Measurements from ENCODE around the gene CHADL.
"Not testable (repeated sequence)": the region's sequence is repeated elsewhere in the genome, so short reads cannot be mapped to it uniquely, and the experiment has no call there.

CHADL gene

GRCh38 chr22:41226723-41227655, 13.7 kb downstream of the CHADL start:
- DNase-seq = no peak

- no peak for DNase-seq
These were observed 17.2 kb downstream of the CHADL start for GRCh38 chr22:41223535-41223934.

GRCh38 chr22:41222846-41223507, 17.8 kb downstream of the CHADL start:
- DNase-seq = no peak

GRCh38 chr22:41217553-41218157, 23.1 kb downstream of the CHADL start:
- DNase-seq = no peak

- no peak for DNase-seq
These were observed 23.7 kb downstream of the CHADL start for GRCh38 chr22:41216984-41217383.

GRCh38 chr22:41215926-41216325, 24.8 kb downstream of the CHADL start:
- DNase-seq = no peak

GRCh38 chr22:41215409-41215808, 25.3 kb downstream of the CHADL start:
- DNase-seq = no peak

GRCh38 chr22:41206719-41207118, 34.0 kb downstream of the CHADL start:
- DNase-seq = no peak

GRCh38 chr22:41204992-41205900, 35.5 kb downstream of the CHADL start, which contains the start of gene L3MBTL2:
L3MBTL2 (plus strand) TSS chr22:41205312; CDS start chr22:41205363, 51 bp downstream.
- peak; percentile 78 for DNase-seq

- no peak for DNase-seq
These were observed 36.7 kb downstream of the CHADL start for GRCh38 chr22:41204066-41204465.

- no peak for DNase-seq
These were observed 37.6 kb downstream of the CHADL start for GRCh38 chr22:41203118-41203517.

- DNase-seq = no peak
These were observed 39.6 kb downstream of the CHADL start for GRCh38 chr22:41201141-41201540.

GRCh38 chr22:41198027-41198580, 42.6 kb downstream of the CHADL start:
- no peak for DNase-seq

GRCh38 chr22:41197038-41197972, 43.4 kb downstream of the CHADL start:
- peak; percentile 52 for DNase-seq

- DNase-seq = no peak
These were observed 46.9 kb downstream of the CHADL start for GRCh38 chr22:41193829-41194228.

GRCh38 chr22:41191467-41191866, 49.3 kb downstream of the CHADL start:
- DNase-seq = no peak

- no peak for DNase-seq
These were observed 56.1 kb downstream of the CHADL start for GRCh38 chr22:41184679-41185078.

- DNase-seq = no peak
These were observed 59.1 kb downstream of the CHADL start for GRCh38 chr22:41181349-41182241.

GRCh38 chr22:41180926-41181325, 59.8 kb downstream of the CHADL start:
- no peak for DNase-seq

GRCh38 chr22:41180362-41180761, 60.4 kb downstream of the CHADL start:
- DNase-seq = not testable (repeated sequence)
